NOMO-1 treated with DMSO at 0.1 percent for 48 hours (cell line): ENCODE results near the gene PVALB.

Experiments used
- DNase-seq: peaks from one replicate; lab custom pipeline; 2025; ENCODE audit not compliant: unreplicated experiment; lab: John Stamatoyannopoulos, UW

Gene PVALB

DNA sequence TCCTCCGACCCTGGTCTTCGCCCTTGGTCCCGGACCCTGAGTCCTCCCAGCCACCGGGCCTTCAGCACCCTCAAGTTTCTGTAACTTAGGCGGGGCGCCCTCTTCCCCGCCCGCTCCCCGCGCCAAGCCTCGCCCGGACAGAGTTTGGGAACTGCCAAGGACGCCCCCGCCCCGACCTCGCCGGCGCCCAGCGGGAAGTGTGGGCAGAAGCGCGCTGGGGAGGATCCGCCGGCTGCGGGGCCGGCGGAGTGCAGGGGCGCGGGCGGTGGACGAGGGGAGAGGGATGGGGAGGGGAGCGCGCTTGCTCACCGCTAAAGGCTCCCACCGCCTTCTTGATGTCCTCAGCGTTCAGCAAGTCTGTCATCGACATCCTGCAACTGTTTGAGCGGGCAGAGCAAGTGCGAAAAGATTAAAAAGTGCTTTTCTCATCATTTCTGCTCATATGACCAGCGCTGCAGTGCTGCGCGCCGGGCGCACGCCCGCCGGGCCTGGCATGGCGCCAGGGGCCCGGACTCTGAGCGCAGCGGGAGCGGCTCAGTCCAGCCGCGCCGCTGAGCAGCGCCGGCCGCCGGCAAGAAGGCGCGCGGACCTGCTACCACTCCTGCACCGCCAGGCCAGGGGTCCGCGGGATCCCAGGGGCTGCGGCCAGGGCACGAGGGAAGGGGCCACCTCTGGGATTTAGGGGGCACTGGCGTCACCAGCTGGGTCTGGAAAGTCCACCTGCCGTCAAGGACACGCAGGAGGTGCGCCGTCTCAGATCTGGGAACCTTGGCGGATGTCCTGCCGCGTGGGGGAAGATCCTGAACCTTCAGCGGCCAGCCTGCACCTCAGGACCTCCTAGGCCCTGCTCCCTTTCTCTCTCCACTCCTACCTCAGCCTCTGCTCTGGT lies at the start of gene PVALB:
TSS of gene PVALB (minus strand) at position 400 of the 889 bp plus-strand sequence. CDS start at position 370, 30 bp downstream.
- no peak for DNase-seq

- DNase-seq = no peak
Observed at GRCh38 chr22:36865346-36865745, 48.5 kb upstream of the PVALB start.

GRCh38 chr22:36864454-36865215 lies 47.8 kb upstream of the PVALB start:
- DNase-seq = peak; percentile 29

- DNase-seq = no peak
Observed at GRCh38 chr22:36863979-36864378, 47.1 kb upstream of the PVALB start.

DNA sequence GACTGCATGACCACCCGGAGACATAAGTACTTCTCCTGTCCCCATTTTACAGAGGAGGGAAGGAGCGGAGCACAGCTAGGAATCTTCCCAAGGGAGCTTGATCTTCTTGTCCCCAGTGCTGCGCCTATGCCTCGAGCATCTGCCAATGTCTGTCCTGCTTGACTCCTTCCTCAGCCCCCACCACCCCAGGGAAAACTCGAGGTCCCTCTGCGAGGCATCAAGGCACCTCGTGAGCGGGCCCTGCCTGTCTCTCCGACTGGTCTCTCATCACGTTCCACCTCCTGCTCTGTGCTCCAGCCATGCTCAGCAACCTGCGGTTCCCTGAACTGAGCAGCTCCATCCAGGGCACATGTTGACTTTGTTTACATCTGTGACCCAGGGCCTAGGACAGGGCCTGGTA lies 46.4 kb upstream of the PVALB start:
- no peak for DNase-seq

DNA sequence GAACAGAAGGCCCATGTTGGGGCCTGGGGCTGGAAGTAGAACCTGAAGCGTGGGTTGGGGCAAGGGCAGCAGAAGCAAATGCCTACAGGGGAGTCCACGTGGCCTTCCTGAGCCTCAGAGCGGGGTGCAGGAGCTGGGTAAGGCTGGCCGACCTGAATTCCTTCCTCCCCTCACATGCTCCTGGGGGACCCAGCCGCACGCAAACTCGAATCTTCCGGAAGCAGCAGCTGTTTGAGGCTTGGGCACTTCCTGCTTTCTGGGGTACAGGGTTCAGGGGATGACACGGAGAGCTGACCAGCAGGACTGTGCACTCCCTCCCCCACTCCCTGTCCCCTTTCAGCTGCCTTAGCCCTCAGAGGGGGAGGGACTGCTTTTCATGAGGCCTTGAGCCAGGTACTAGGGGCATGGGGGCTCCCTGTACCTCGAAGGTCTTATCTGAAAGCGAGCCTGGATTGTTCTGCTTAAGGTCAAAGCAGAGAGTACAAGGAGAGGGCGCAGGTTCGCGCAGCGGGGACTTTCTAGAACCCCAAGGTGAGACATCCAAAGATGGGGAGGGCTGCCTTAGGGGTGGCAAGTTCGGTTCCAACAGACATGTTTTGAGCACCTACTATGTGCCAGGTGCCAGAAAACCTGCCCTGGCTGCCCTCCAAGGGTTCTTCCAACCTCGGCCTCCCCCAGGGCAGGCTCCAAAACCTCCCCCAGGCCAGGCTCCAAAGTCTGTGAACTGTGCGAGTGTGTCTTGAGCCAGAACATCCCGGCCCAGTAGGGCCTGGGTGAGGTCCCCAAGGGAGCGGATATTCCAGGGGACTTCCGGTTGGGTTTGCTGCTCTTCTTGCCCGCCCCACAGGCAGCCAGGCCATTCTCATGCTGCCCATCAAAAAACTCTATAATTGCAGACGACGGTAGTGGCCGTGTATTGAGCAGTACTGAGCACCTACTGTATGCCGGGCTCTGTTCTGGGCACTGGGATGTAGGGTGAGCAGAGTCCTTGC lies 45.7 kb upstream of the PVALB start:
- peak; percentile 83 for DNase-seq

DNA sequence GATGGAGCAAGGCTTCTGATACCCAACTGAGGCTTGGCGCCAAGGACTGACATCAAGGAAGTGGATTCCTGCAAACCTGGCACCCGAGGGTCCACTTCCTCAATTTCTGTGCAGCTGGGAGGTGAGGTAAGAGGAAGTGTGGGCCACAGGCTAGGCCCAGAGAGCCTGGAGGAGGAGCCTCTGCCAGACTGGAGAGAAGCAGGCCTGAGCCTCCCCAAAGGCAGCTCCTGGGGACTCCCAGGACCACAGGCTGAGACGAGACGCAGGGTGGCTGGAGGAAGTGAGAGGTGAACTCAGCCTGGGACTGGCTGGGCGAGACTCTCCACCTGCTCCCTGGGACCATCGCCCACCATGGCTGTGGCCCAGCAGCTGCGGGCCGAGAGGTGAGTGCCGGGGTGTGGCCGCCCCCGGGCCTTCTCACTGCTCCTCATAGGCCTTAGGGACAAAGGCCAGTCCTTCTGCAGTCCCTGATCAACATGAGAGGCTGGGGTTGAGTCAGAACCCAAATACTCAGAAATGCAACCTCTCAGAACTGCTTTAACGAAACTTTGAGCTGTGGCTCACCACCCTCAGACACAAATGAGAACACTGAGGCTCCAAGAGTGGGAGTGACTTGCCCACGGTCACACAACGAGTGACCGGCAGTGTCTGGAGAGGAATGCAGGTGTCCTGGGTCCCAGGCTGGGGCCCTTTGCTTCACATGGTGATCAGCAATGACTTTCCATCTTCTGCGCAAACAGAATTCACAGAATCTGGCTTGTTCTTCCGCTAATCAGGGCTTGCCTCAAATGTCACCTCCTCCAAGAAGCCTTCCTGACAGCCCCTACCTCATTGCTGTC lies 44.2 kb upstream of the PVALB start, which contains the start of gene NCF4:
TSS of gene NCF4 (plus strand) at position 186 of the 839 bp plus-strand sequence. CDS start at position 352, 166 bp downstream.
- DNase-seq = peak; percentile 98

GRCh38 chr22:36860438-36860820 lies 43.6 kb upstream of the PVALB start:
- no peak for DNase-seq

GRCh38 chr22:36860017-36860416 lies 43.2 kb upstream of the PVALB start:
- DNase-seq = no peak

DNA sequence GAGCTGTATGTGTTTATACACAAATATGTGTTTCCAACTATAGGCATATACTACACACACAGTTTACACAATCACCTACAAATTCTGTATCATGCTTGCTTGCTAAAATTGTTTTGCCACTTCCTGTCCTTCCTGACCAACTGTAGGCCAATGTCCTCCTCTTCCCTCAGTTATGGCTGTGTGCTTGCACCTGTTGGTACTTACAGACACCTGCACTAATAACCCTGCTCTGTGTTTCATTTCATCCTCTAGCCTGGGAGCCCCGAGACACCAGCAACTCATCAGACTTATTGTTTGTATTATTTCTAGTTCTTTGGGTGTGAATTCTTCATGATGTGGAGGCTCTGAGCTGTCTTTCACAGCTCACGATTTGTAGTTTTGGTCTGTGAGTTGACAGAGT lies 42.1 kb upstream of the PVALB start:
- peak; percentile 8 for DNase-seq

GRCh38 chr22:36858156-36858555 lies 41.3 kb upstream of the PVALB start:
- DNase-seq = no peak

GRCh38 chr22:36856792-36857135 lies 39.9 kb upstream of the PVALB start:
- DNase-seq = no peak

GRCh38 chr22:36856121-36856791 lies 39.4 kb upstream of the PVALB start:
- DNase-seq = peak; percentile 85

GRCh38 chr22:36855478-36855877 lies 38.6 kb upstream of the PVALB start:
- DNase-seq = no peak

GRCh38 chr22:36853407-36854099 lies 36.7 kb upstream of the PVALB start:
- peak; percentile 61 for DNase-seq

- DNase-seq = no peak
Observed at GRCh38 chr22:36852056-36852973, 35.5 kb upstream of the PVALB start.

- no peak for DNase-seq
Observed at GRCh38 chr22:36850682-36851081, 33.8 kb upstream of the PVALB start.

DNA sequence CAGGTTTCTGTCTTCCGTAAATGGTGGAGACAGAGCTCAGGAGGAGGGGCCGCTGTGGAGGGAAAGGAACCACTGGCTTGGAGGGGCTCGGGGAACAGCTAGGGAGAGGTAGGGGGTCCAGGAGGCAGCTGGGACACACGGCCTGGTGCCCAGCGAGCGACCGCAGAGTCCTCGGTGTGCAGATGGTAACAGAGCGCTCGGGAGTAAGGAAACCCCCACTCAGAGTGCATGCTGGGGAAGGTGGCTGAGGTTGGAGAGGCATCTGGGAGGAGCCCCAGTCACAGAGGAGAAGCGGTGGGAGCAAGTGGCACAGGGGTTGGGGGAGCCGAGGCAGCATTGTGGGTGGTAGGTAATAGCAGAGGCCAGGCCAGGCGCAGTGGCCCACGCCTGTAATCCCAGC lies 33.2 kb upstream of the PVALB start:
- DNase-seq = no peak
